ENCODE measurements around the gene PERM1.

GRCh38 chr1:955474-955873 lies 26.4 kb downstream of the PERM1 start:
- TF ChIP-seq POLR2A (IDR thresholded peaks at IDR 0.05) (no peak), CTCF (IDR thresholded peaks at IDR 0.05) (no peak), POLR2AphosphoS5 (IDR thresholded peaks at IDR 0.05) (no peak)

Measured in prostate gland (tissue), 2 donors.